ENCODE results near the gene FIG4. TPM values are rescaled to one million over a fixed set of nuclear protein-coding genes. Genes with fewer than 3 reads are reported as not detected.
A peak's percentile ranks its signal among the peaks of the same experiment; 100 is the strongest.
"Not testable (repeated sequence)": the region's sequence is repeated elsewhere in the genome, so short reads cannot be mapped to it uniquely, and the experiment has no call there.

FIG4 gene
- total RNA-seq, 2 donors from 2014 or later = 20.8 to 22.6 TPM

DNA sequence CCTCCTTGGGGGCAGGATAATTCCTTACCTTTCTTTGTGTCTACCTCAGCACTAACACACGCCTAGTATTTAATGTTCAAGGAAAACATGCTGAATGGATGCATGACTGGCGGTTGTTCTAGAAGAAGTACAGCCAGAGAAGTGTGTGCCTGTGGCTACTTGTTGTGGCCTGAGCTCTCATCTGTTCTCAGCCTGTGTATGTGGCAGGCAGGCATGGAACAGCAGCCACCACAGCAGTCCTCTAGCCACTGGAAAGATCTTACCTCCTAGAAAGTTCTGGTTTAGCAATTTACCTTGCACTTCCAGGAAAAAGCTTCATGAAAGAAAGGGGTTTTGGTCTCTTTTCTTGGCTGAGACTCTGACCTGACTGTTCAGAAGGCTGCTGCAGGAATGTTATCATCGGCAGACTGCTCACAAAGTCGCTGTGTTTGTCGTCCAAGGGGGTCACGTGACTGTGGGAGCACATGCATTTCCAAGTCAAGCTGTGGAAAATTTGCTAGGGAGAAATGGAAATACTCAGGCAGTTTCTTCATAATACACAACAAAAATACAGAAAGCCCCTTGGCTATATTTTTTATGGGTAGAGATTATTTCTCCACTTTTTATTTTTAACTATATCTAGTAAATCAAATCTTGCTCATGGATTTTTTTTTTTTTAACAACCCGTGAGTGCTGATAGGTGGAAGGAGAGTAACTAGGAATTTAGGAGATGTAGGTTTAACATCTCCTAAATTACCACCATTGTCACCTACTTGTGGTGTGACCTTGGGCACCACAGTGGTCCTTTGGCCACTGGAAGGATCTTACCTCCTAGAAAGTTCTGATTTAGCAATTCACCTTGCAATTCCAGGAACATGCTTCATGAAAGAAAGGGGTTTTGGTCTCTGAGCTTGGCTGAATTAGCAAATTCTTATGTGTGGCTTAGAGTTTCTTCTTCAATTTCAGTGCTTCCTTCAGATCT lies 176.2 kb downstream of the FIG4 start:
- Histone ChIP-seq H3K9ac (ENCODE audit: extremely low read depth, low read length, poor library complexity, severe bottlenecking) (no peak overlapping the region), H3K4me1 (ENCODE audit: control insufficient read depth, insufficient read depth, low read length) (peaks cover 21% of the 10 kb centered on the region), H3K27me3 (ENCODE audit: control insufficient read depth, insufficient read depth, low read length, poor library complexity, severe bottlenecking) (no peaks in the 10 kb centered on the region), H3K36me3 (ENCODE audit: control insufficient read depth, insufficient read depth, low read length) (no peaks in the 10 kb centered on the region), H3K4me3 (ENCODE audit: low read length) (no peak overlapping the region), H3K27ac (ENCODE audit: low read depth, low read length) (no peak overlapping the region), H3K9me3 (ENCODE audit: control insufficient read depth, low read length) (peaks cover 32% of the 10 kb centered on the region)
- H3K27ac Mint-ChIP-seq = no peak overlapping the region
- no peak overlapping the region for H3K4me3 Mint-ChIP-seq
- H3K27me3 Mint-ChIP-seq (ENCODE audit: insufficient read depth) = peaks cover 20% of the 10 kb centered on the region
- TF ChIP-seq, protein P1, sequence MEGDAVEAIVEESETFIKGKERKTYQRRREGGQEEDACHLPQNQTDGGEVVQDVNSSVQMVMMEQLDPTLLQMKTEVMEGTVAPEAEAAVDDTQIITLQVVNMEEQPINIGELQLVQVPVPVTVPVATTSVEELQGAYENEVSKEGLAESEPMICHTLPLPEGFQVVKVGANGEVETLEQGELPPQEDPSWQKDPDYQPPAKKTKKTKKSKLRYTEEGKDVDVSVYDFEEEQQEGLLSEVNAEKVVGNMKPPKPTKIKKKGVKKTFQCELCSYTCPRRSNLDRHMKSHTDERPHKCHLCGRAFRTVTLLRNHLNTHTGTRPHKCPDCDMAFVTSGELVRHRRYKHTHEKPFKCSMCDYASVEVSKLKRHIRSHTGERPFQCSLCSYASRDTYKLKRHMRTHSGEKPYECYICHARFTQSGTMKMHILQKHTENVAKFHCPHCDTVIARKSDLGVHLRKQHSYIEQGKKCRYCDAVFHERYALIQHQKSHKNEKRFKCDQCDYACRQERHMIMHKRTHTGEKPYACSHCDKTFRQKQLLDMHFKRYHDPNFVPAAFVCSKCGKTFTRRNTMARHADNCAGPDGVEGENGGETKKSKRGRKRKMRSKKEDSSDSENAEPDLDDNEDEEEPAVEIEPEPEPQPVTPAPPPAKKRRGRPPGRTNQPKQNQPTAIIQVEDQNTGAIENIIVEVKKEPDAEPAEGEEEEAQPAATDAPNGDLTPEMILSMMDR (conservative IDR thresholded peaks at IDR 0.05) = no peak
- peaks cover 44% of the 10 kb centered on the region for H3K4me1 Mint-ChIP-seq
- 73 to 94% methylated on average over 2 to 6 of the region's 7 CpGs for WGBS, 2 experiments (ENCODE audit: insufficient coverage in 1 of 2, insufficient read length in 1 of 2)
- DNase-seq = peak; percentile 82
- peaks cover 3% of the 10 kb centered on the region for H3K36me3 Mint-ChIP-seq (ENCODE audit: low read depth)
- peaks cover 26% of the 10 kb centered on the region for H3K9me3 Mint-ChIP-seq

DNA sequence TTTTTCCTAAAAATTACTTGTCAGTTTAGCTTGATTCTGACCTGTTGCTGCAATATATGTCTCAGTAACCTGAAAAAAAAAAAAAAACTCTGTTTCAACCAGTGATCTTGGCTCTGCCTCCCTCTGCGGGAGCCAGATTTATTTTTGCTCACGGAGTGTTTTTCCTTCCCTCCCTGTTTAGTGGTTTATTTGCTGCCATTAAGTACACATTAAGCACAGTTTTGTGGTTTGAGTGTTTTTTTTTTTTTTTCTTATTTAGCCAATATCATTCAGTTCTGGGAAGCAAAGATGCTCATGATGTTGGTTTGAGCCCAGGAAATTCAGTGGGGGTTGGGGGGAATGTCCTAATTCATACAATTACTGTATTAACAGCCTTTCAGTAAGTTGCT lies 176.9 kb downstream of the FIG4 start:
- Mint-ChIP-seq H3K4me1 (peaks cover 48% of the 10 kb centered on the region), H3K4me3 (no peak overlapping the region), H3K27ac (no peak overlapping the region), H3K27me3 (ENCODE audit: insufficient read depth) (peaks cover 20% of the 10 kb centered on the region), H3K9me3 (peaks cover 20% of the 10 kb centered on the region), H3K36me3 (ENCODE audit: low read depth) (peaks cover 3% of the 10 kb centered on the region)
- Histone ChIP-seq H3K4me1 (ENCODE audit: control insufficient read depth, insufficient read depth, low read length) (peaks cover 21% of the 10 kb centered on the region), H3K9ac (ENCODE audit: extremely low read depth, low read length, poor library complexity, severe bottlenecking) (no peak overlapping the region), H3K36me3 (ENCODE audit: control insufficient read depth, insufficient read depth, low read length) (no peaks in the 10 kb centered on the region), H3K9me3 (ENCODE audit: control insufficient read depth, low read length) (peaks cover 25% of the 10 kb centered on the region), H3K4me3 (ENCODE audit: low read length) (no peak overlapping the region), H3K27me3 (ENCODE audit: control insufficient read depth, insufficient read depth, low read length, poor library complexity, severe bottlenecking) (no peaks in the 10 kb centered on the region), H3K27ac (ENCODE audit: low read depth, low read length) (no peak overlapping the region)
- DNase-seq = no peak
- TF ChIP-seq, protein P1 (conservative IDR thresholded peaks at IDR 0.05) = no peak
- WGBS, 2 experiments (ENCODE audit: insufficient coverage in 1 of 2, insufficient read length in 1 of 2) = 81% methylated on average over 2 of the region's 2 CpGs; no CpG with 5 or more reads in 1 of the 2 experiments

DNA sequence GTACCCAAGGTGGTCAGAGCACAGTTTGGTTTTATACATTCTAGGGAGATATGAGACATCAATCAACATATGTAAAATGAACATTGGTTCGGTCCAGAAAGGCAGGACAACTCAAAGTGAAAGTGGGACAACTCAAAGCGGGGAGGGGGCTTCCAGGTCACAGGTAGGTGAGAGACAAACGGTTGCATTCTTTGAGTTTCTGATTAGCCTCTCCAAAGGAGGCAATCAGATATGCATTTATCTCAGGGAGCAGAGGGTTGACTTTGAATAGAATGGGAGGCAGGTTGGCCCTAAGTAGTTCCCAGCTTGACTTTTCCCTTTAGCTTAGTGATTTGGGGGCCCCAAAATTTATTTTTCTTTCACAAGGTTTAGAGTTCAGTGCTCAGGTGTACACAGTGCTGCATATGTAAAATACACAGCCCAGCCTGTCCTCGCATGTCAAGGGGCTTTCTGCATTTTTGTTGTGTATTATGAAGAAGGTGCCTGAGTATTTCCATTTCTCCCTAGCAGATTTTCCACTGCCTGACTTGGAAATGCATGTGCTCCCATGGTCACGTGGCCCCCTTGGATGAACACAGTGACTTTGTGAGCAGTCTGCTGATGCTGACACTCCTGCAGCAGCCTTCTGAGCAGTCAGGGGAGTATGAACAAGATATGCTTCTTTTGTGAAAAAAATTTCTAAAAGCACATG lies 178.4 kb downstream of the FIG4 start:
- Histone ChIP-seq H3K27ac (ENCODE audit: low read depth, low read length) (peak overlapping the region; percentile 8), H3K4me1 (ENCODE audit: control insufficient read depth, insufficient read depth, low read length) (peaks cover 21% of the 10 kb centered on the region)
- Mint-ChIP-seq H3K27me3 (ENCODE audit: insufficient read depth) (peaks cover 23% of the 10 kb centered on the region), H3K27ac (peak overlapping the region; percentile 44), H3K4me1 (peaks cover 48% of the 10 kb centered on the region)
- DNase-seq = peak; percentile 76
- not testable (repeated sequence) for H3K4me3 Mint-ChIP-seq; H3K27me3 ChIP-seq (ENCODE audit: control insufficient read depth, insufficient read depth, low read length, poor library complexity, severe bottlenecking); H3K9me3 Mint-ChIP-seq; H3K36me3 Mint-ChIP-seq (ENCODE audit: low read depth); H3K36me3 ChIP-seq (ENCODE audit: control insufficient read depth, insufficient read depth, low read length); H3K9ac ChIP-seq (ENCODE audit: extremely low read depth, low read length, poor library complexity, severe bottlenecking); H3K4me3 ChIP-seq (ENCODE audit: low read length); H3K9me3 ChIP-seq (ENCODE audit: control insufficient read depth, low read length)
- 14 to 32% methylated on average over 4 to 5 of the region's 5 CpGs for WGBS, 2 experiments (ENCODE audit: insufficient coverage in 1 of 2, insufficient read length in 1 of 2)

Measured in endodermal cell (in vitro differentiated cells).